NCI-H1930 (cell line): ENCODE results near the gene SYNGR2.
"Not testable (repeated sequence)": the region's sequence is repeated elsewhere in the genome, so short reads cannot be mapped to it uniquely, and the experiment has no call there.

Experiments
- DNase-seq, 2 experiments: peaks; one replicate each; lab custom pipeline; 2025; lab: John Stamatoyannopoulos, UW

Gene SYNGR2

GRCh38 chr17:78130090-78130436, 38.3 kb upstream of the SYNGR2 start:
- no peak for DNase-seq

- DNase-seq: no peak
These were observed 37.8 kb upstream of the SYNGR2 start, which contains the start of gene TMC8 for GRCh38 chr17:78130437-78131101. Gene TMC8 (plus strand): TSS chr17:78130771. CDS start chr17:78131589, 818 bp downstream.

GRCh38 chr17:78131172-78132083, 37.0 kb upstream of the SYNGR2 start:
- no peak for DNase-seq

GRCh38 chr17:78132084-78132676, 36.2 kb upstream of the SYNGR2 start:
- DNase-seq: no peak

- no peak for DNase-seq
These were observed 35.6 kb upstream of the SYNGR2 start for GRCh38 chr17:78132767-78133178.

GRCh38 chr17:78133179-78133951, 35.0 kb upstream of the SYNGR2 start:
- no peak for DNase-seq

- DNase-seq: peak in 1 of 2 experiments; percentile 27
These were observed 34.1 kb upstream of the SYNGR2 start for GRCh38 chr17:78133971-78134898.

GRCh38 chr17:78134899-78135385, 33.4 kb upstream of the SYNGR2 start:
- no peak for DNase-seq

- DNase-seq: no peak
These were observed 32.4 kb upstream of the SYNGR2 start for GRCh38 chr17:78135858-78136500.

- DNase-seq: peak; percentile 13 to 50
These were observed 30.8 kb upstream of the SYNGR2 start for GRCh38 chr17:78137392-78138203.

GRCh38 chr17:78138204-78139060, 29.9 kb upstream of the SYNGR2 start:
- DNase-seq: no peak

GRCh38 chr17:78139861-78140168, 28.6 kb upstream of the SYNGR2 start:
- not testable (repeated sequence) for DNase-seq

- peak; percentile 85 to 89 for DNase-seq
These were observed 28.0 kb upstream of the SYNGR2 start for GRCh38 chr17:78140169-78141051.

- no peak for DNase-seq
These were observed 26.8 kb upstream of the SYNGR2 start for GRCh38 chr17:78141437-78142118.

GRCh38 chr17:78142119-78142861, 26.1 kb upstream of the SYNGR2 start:
- DNase-seq: no peak
